Mesenteric fat pad (tissue), 1 donor: Measurements from ENCODE around the gene TRAF6. TPM values are rescaled to one million over a fixed set of nuclear protein-coding genes. Genes with fewer than 3 reads are reported as not detected.
A peak's percentile ranks its signal among the peaks of the same experiment; 100 is the strongest.
"Not testable (repeated sequence)": the region's sequence is repeated elsewhere in the genome, so short reads cannot be mapped to it uniquely, and the experiment has no call there.

Source experiments
- DNase-seq: peaks from one replicate; pipeline ENCODE4 v3.0.0-alpha.2; 2020; ENCODE audit warnings: low spot score
- total RNA-seq: library from RNA; stranded (reverse); fragmentation: NEBNext Ultra II Directional; extraction: Animal tissue kit (Norgen Biotek cat#: 25700); gene quantifications from one replicate; pipeline ENCODE4 v1.2.1, GENCODE V29; 2021
- donor health status: DM: yes; HTN: yes; CAD: no.

TRAF6 gene
- total RNA-seq, 1 donor from 2014 or later: 13.4 TPM

DNA sequence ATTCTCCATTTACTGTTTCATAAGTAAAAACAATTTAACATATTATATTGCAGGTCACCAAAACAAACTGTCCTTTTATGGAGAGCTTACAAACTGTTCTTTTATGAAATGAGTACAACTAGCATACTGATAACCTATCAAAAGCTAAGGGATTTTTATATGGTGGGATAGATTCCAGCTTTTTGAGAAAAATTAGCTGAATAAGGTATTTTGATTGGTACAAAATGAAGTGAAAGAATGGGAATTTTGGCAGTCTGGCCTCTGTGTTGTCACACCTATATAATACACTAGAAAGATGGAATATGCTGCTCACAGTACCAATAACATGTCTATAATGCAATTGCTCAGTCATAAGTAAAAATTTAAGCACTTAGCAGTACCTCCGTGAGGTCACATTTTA is 11.4 kb downstream of the TRAF6 start:
- DNase-seq: no peak

- no peak for DNase-seq
Measured at GRCh38 chr11:36493332-36493731, 16.7 kb downstream of the TRAF6 start.

DNA sequence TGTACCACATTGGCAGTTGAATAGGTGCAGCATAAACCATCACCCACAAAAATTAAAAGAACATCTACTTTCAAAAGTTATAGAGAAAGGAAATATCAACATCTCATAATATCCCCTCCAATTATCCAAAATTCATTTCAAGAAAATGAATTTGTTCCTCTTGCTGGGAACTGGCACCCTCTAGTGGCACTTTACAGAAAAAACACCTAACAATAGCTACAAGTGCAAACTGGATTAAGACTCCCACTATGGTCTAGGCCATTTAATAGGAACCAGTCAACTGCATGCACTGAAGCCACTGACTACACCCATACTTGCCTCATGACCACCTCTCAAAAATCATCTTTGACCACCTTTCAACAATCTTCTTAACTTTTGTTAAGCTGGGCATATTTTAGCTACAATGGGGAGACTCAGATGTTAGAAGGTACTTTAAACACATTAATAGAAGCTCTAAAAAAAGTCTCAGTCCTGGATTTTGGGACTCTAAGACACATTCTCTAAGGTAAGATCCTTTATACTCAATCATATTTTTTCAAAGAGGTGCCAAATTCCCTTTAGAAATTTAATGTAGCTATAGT is 17.3 kb downstream of the TRAF6 start:
- no peak for DNase-seq

DNA sequence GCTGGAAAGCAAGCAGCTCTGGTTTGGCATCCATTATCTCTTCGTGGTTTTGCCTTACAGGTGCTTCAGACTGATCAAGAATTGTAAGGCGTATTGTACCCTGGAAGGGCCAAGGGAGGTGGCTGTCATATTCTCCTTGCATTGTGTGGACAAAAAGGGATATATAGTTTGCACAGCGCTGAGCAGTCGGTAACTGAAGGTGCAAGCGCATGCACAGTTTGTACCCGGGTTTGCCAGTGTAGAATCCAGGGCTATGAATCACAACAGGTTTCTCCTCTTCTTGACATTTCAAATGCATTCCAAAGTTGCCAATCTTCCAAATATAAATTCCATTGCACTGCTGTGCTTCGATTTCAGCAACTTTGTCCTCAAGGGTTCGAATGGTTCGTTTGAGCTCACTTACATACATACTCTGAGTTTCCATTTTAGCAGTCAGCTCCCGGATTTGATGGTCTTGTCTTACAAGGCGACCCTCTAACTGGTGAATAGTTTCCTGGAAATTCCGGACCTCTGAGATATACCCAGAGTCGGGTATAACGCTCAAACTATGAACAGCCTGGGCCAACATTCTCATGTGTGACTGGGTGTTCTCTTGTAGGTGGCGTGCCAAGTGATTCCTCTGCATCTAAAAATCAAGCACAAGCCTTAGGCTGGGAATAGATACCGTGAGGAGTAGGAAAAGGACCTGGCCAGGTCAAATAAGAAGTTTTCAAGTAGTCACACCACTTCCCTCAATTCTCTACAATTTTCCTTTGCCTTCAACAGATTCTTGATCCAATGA is 19.9 kb downstream of the TRAF6 start:
- no peak for DNase-seq

- no peak for DNase-seq
Measured at GRCh38 chr11:36488096-36488495, 22.0 kb downstream of the TRAF6 start.

DNA sequence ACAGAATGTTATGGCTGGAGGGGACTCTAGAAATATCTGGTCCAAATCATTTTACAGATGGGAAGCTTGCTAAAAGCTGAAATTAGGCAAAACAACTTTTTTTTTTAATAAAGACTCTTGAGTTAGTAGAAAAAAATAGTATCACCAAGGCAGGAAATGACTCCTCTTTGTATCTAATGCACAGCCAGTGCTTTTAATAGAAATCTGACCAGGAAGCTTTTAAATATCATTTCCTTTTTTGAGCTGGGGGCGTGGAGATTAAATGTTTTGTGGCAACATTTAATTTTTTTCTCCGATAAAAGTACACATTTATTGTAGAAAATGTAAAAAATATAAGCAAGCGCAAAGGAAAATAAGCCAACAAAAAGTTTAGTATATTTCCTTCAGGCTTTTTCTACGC is 22.5 kb downstream of the TRAF6 start:
- no peak for DNase-seq

GRCh38 chr11:36485298-36486002 is 24.6 kb downstream of the TRAF6 start:
- no peak for DNase-seq

- not testable (repeated sequence) for DNase-seq
Measured at GRCh38 chr11:36483042-36483441, 27.0 kb downstream of the TRAF6 start.

- no peak for DNase-seq
Measured at GRCh38 chr11:36480833-36481232, 29.2 kb downstream of the TRAF6 start.

GRCh38 chr11:36478700-36479329 is 31.3 kb downstream of the TRAF6 start:
- DNase-seq: no peak

DNA sequence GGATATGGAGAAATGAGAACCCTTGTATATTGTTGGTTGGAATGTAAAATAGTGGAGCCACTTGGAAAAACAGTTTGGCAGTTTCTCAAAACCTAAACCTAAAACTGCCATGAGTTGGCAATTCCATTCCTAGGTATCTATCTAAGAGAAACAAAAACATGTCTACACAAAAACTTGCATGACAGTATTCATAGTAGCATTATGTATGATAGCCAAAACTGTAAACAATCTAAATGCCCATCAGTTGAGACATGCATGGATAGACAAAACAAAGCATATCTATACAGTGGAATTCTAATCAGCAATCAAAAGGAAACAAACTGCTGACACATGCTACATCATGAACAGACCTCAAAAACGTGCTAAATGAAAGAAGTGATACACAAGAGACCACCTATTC is 34.9 kb downstream of the TRAF6 start:
- DNase-seq: no peak

DNA sequence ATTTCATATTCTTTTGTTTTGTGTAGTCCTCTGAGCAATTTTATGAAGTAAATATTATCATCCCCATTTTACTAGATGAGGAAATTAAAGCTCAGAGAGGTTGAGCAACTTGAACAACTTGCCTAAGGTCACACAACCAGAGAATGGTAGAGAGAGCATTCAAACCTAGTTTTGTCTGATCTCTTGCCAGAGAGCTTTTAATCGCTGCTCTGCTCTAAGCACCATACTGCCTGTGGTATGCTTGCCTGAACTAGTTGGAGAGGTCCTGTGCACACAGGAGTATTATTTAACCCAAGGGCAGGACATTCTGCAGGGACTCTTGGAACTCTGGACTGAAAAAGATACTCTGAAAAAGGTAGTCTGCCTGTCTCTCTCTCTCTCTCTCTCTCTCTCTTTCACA is 38.5 kb downstream of the TRAF6 start:
- DNase-seq: no peak

DNA sequence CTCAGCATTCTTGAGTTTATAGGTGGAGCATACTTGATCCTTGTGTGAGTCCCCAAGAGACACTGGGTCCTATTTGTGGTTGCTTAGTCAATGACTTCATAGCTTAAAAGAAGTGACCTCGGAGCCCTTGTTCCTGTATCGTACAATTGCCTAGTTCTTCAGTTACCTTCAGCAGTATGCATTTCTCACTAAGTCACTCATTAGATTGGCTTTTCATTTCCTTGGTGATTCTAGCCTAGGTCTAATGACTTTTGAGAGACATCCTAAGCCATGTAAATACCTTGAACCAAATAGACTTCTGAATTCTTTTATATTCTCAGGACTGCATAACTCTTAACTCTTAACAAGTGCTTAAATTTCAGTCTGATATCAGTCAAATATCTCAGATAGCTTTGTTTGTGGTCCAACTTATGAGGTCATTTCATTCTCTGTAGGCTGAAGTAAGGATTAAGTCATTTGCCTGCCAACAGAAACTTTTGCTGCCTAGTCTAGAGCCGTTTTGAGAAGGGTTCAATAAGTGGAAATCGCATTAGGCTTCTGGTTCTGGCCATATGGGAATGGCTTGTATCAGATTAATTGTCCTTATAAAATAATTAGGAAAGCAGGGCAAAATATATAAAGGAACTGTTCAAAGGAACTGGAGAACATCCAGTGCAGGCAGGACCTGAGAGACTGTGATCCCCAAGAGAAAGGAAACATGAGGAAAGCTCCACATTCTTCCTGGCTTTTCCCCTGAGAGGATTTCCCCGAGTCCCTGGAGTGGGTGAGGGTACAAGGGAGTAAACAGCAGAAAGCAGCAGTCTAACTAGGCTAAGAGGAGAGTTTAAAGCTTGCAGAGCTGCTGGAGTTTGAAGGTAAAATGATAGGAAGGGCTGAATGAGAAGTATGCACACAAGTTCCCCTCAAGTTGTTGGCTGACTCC is 39.9 kb downstream of the TRAF6 start:
- DNase-seq: no peak

DNA sequence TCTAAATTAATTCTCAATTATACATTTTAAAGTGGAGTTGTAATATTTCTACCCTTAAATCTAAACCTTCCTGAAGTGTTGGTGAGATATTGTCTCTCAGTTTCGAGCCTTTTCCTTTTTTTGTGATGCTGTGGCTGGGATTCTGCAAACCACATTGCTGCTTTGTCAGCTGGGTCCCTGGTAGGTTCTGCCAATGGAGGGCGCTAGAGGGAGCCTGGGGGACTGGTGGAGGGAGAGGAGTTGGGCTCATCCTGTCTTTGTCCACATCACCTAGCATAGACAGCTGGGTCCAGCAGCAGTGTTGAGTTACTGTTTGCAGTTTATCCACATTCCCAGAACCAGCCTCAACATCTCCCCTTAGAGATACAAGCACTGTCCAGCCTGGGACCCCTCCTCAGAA is 41.0 kb downstream of the TRAF6 start:
- DNase-seq: peak; percentile 39

- DNase-seq: no peak
Measured at GRCh38 chr11:36467916-36468315, 42.2 kb downstream of the TRAF6 start.

GRCh38 chr11:36467012-36467411 is 43.1 kb downstream of the TRAF6 start:
- DNase-seq: peak; percentile 49

- no peak for DNase-seq
Measured at GRCh38 chr11:36465449-36466163, 44.5 kb downstream of the TRAF6 start.

- no peak for DNase-seq
Measured at GRCh38 chr11:36464720-36465119, 45.4 kb downstream of the TRAF6 start.

- no peak for DNase-seq
Measured at GRCh38 chr11:36463781-36464180, 46.3 kb downstream of the TRAF6 start.

- DNase-seq: peak; percentile 74
Measured at GRCh38 chr11:36462321-36462720, 47.8 kb downstream of the TRAF6 start.
